ENCODE data around the gene KLHL3.

DNA sequence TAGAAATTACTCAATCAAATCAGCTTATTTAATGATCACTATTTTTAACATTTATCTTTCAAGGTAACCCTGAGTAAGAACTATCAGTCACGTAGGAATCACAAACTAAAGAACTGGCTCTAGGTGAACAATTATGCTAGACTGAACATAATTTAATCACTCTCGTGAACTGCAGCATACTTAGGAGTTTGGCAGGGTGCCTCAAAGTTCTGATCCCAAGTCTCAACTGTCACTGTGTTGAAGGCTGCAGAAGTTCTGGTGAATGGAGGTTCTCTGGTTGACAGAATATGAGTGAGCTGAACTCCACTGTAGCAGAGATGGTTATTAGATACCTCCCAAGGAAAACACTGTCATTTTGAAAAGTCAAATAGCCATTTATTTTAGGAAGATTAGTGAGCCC lies 89.1 kb downstream of the KLHL3 start:
- TF ChIP-seq, protein P1, sequence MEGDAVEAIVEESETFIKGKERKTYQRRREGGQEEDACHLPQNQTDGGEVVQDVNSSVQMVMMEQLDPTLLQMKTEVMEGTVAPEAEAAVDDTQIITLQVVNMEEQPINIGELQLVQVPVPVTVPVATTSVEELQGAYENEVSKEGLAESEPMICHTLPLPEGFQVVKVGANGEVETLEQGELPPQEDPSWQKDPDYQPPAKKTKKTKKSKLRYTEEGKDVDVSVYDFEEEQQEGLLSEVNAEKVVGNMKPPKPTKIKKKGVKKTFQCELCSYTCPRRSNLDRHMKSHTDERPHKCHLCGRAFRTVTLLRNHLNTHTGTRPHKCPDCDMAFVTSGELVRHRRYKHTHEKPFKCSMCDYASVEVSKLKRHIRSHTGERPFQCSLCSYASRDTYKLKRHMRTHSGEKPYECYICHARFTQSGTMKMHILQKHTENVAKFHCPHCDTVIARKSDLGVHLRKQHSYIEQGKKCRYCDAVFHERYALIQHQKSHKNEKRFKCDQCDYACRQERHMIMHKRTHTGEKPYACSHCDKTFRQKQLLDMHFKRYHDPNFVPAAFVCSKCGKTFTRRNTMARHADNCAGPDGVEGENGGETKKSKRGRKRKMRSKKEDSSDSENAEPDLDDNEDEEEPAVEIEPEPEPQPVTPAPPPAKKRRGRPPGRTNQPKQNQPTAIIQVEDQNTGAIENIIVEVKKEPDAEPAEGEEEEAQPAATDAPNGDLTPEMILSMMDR (IDR thresholded peaks at IDR 0.05) = no peak
- TF ChIP-seq POLR2A (IDR thresholded peaks at IDR 0.05) = no peak

Data from right lobe of liver (tissue), 4 donors.